Measurements from ENCODE around the gene NRXN3.

Gene NRXN3

GRCh38 chr14:79729731-79730130 lies 1559.6 kb downstream of the NRXN3 start:
- H3K4me3 ChIP-seq (ENCODE audit: low read depth, low read length) = no peak overlapping the region
- no peak for TF ChIP-seq CTCF (IDR thresholded peaks at IDR 0.05; ENCODE audit: low read depth, low read length)

- no peak overlapping the region for H3K4me3 ChIP-seq (ENCODE audit: low read depth, low read length)
- no peak for TF ChIP-seq CTCF (IDR thresholded peaks at IDR 0.05; ENCODE audit: low read depth, low read length)
These were observed 1560.0 kb downstream of the NRXN3 start for GRCh38 chr14:79730196-79730595.

- TF ChIP-seq CTCF (IDR thresholded peaks at IDR 0.05; ENCODE audit: low read depth, low read length) = no peak
- H3K4me3 ChIP-seq (ENCODE audit: low read depth, low read length) = no peak overlapping the region
These were observed 1560.8 kb downstream of the NRXN3 start for GRCh38 chr14:79730953-79731352.

GRCh38 chr14:79732911-79733655 lies 1562.9 kb downstream of the NRXN3 start:
- no peak for TF ChIP-seq CTCF (IDR thresholded peaks at IDR 0.05; ENCODE audit: low read depth, low read length)
- H3K4me3 ChIP-seq (ENCODE audit: low read depth, low read length) = no peak overlapping the region

GRCh38 chr14:79734151-79734550 lies 1564.0 kb downstream of the NRXN3 start:
- no peak for TF ChIP-seq CTCF (IDR thresholded peaks at IDR 0.05; ENCODE audit: low read depth, low read length)
- no peak overlapping the region for H3K4me3 ChIP-seq (ENCODE audit: low read depth, low read length)

GRCh38 chr14:79734656-79735055 lies 1564.5 kb downstream of the NRXN3 start:
- H3K4me3 ChIP-seq (ENCODE audit: low read depth, low read length) = no peak overlapping the region
- no peak for TF ChIP-seq CTCF (IDR thresholded peaks at IDR 0.05; ENCODE audit: low read depth, low read length)

GRCh38 chr14:79735121-79735520 lies 1564.9 kb downstream of the NRXN3 start:
- H3K4me3 ChIP-seq (ENCODE audit: low read depth, low read length) = no peak overlapping the region
- TF ChIP-seq CTCF (IDR thresholded peaks at IDR 0.05; ENCODE audit: low read depth, low read length) = no peak

All from WI38 (cell line).